ENCODE data around the gene NEK9. TPM values are rescaled to one million over a fixed set of nuclear protein-coding genes. Genes with fewer than 3 reads are reported as not detected.
A peak's percentile ranks its signal among the peaks of the same experiment; 100 is the strongest.

NEK9 gene
- total and polyA plus RNA-seq, 9 of the 15 experiments (the other 6 are each of a cell fraction or from before 2014, with no cell fraction given): 2.8 to 39.6 (median 19.8) TPM

DNA sequence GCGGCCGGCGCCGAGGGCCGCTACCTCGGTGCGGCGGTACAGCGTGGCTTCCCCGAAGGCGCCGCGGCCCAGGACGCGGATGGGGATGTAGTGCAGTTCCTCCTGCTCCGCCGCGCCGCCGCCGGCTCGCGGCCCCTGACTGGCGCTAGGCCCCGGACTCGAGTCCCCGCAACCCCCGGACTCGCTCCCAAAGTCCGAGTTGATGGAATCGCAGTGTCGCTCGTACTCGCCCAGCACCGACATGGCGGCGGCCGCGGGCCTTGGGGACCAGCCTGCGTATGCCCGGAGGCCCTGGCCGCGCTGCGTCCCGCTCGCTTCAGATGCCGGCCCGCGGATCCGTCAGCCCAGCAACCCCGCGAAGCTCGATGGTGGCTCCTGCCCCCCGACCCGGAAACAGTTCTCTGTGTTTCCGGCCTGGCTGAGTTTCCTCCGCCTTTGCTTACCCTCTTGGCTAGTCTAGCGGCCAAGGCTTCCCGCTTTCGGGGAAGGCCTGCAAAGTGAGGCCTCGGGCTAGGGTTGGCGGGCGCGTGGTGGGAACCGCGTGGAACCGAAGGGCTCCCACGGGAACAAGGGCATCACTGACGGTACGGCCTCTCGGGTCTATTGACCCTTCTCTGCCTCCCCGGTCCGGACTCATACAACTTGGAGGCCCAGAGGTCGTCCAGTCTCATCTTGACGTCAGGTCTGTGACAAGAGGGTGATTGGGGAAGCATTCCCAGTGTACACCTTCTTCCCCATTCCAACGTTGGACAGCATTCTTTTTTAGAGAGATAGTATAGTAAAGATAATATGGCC, at the start of gene NEK9 (continued):
- TF ChIP-seq, protein P1, sequence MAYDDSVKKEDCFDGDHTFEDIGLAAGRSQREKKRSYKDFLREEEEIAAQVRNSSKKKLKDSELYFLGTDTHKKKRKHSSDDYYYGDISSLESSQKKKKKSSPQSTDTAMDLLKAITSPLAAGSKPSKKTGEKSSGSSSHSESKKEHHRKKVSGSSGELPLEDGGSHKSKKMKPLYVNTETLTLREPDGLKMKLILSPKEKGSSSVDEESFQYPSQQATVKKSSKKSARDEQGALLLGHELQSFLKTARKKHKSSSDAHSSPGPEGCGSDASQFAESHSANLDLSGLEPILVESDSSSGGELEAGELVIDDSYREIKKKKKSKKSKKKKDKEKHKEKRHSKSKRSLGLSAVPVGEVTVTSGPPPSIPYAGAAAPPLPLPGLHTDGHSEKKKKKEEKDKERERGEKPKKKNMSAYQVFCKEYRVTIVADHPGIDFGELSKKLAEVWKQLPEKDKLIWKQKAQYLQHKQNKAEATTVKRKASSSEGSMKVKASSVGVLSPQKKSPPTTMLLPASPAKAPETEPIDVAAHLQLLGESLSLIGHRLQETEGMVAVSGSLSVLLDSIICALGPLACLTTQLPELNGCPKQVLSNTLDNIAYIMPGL (CRISPR knock-in tag; IDR thresholded peaks at IDR 0.05): peak; percentile 58; the same call in 1 of the 2 replicates
- TF ChIP-seq ZNF696 (CRISPR knock-in tag; conservative IDR thresholded peaks at IDR 0.05) (no peak), GABPB1 (CRISPR knock-in tag; IDR thresholded peaks at IDR 0.05) (peak; percentile 98), ARID2 (IDR thresholded peaks at IDR 0.05) (no peak), SIRT6 (IDR thresholded peaks at IDR 0.05; ENCODE audit: low read depth, low read length) (no peak), RBM14 (IDR thresholded peaks at IDR 0.05; ENCODE audit: borderline replicate concordance, insufficient read depth, low read depth, low read length) (no peak), TEAD1 (CRISPR knock-in tag; IDR thresholded peaks at IDR 0.05) (no peak; a peak in 1 of 4 replicates), JUN (IDR thresholded peaks at IDR 0.05; ENCODE audit: borderline replicate concordance, low read depth, low read length) (no peak), JUN (CRISPR knock-in tag; IDR thresholded peaks at IDR 0.05; ENCODE audit: borderline replicate concordance) (no peak), POLR2AphosphoS2 (IDR thresholded peaks at IDR 0.05; ENCODE audit: low read length) (no peak), GABPA (tag; conservative IDR thresholded peaks at IDR 0.05; ENCODE audit: low read depth) (peak; percentile 97), FOSL1 (tag; conservative IDR thresholded peaks at IDR 0.05) (no peak), HNRNPUL1 (IDR thresholded peaks at IDR 0.05; ENCODE audit: low read length) (no peak), POLR3A (IDR thresholded peaks at IDR 0.05; ENCODE audit: borderline replicate concordance, extremely low read depth, insufficient read depth, insufficient read length) (no peak), POLR2B (IDR thresholded peaks at IDR 0.05; ENCODE audit: low read depth, partially characterized antibody) (peak; percentile 86), TCF7 (IDR thresholded peaks at IDR 0.05; ENCODE audit: borderline replicate concordance) (no peak), EGR1 (conservative IDR thresholded peaks at IDR 0.05) (no peak), TGIF2 (CRISPR knock-in tag; IDR thresholded peaks at IDR 0.05) (no peak)
- TF ChIP-seq, protein P2, sequence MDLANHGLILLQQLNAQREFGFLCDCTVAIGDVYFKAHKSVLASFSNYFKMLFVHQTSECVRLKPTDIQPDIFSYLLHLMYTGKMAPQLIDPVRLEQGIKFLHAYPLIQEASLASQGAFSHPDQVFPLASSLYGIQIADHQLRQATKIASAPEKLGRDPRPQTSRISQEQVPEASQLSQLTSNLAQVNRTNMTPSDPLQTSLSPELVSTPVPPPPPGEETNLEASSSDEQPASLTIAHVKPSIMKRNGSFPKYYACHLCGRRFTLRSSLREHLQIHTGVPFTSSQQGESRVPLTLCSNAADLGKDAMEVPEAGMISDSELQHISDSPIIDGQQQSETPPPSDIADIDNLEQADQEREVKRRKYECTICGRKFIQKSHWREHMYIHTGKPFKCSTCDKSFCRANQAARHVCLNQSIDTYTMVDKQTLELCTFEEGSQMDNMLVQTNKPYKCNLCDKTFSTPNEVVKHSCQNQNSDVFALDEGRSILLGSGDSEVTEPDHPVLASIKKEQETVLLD (IDR thresholded peaks at IDR 0.05): no peak
- TF ChIP-seq, protein P3, sequence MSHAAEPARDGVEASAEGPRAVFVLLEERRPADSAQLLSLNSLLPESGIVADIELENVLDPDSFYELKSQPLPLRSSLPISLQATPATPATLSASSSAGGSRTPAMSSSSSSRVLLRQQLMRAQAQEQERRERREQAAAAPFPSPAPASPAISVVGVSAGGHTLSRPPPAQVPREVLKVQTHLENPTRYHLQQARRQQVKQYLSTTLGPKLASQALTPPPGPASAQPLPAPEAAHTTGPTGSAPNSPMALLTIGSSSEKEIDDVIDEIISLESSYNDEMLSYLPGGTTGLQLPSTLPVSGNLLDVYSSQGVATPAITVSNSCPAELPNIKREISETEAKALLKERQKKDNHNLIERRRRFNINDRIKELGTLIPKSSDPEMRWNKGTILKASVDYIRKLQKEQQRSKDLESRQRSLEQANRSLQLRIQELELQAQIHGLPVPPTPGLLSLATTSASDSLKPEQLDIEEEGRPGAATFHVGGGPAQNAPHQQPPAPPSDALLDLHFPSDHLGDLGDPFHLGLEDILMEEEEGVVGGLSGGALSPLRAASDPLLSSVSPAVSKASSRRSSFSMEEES (CRISPR knock-in tag; IDR thresholded peaks at IDR 0.05): no peak
